ENCODE data around the gene SORBS2.

- TF ChIP-seq CTCF (IDR thresholded peaks at IDR 0.05) (no peak), REST (IDR thresholded peaks at IDR 0.05; ENCODE audit: insufficient read depth in 1 of 2, low read depth in 2 of 2, low read length in 1 of 2) (no peak)
Measured at GRCh38 chr4:185787926-185788679, 23.9 kb downstream of the SORBS2 start.
